Mammary epithelial cell (primary cell): ENCODE data around the gene UBE2Z.

Source experiments
- EZH2 ChIP-seq: IDR thresholded peaks from 2 replicates; pipeline ENCODE4 v1.6.1; 2012; ENCODE audit warnings: low read length, inconsistent platforms, borderline replicate concordance
- TF ChIP-seq, protein P1 (sequence below), 2 donors: IDR thresholded peaks in 1 of 2; conservative IDR thresholded peaks in 1 of 2; 2 replicates each; pipeline ENCODE4 v1.5.1; 2011 to 2012; ENCODE audit warnings: inconsistent platforms in 2 of 2, low read length in 2 of 2, mild to moderate bottlenecking in 2 of 2, control low read depth in 1 of 2, low read depth in 1 of 2; ENCODE audit not compliant: insufficient read depth in 1 of 2; ENCODE audit errors: extremely low read depth in 1 of 2

DNA sequence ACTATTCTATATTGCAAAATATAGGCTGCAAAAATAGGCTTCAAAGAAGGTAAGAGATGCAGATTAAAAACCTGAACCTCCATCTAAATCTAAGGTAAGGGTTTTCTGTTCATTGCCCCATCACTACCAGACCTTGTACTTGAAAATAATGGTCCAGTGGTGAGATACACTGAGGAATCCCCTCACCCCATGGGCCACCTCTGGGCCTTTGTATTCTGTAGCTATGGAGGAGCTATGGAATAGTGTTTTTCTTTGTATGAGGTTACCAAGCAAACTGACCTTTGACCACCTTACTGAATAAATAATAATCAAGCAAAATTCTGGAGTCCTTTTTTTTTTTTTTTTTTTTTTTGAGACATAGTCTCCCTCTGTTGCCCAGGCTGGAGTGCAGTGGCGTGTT is 4.8 kb upstream of the UBE2Z start:
- TF ChIP-seq, protein P1, sequence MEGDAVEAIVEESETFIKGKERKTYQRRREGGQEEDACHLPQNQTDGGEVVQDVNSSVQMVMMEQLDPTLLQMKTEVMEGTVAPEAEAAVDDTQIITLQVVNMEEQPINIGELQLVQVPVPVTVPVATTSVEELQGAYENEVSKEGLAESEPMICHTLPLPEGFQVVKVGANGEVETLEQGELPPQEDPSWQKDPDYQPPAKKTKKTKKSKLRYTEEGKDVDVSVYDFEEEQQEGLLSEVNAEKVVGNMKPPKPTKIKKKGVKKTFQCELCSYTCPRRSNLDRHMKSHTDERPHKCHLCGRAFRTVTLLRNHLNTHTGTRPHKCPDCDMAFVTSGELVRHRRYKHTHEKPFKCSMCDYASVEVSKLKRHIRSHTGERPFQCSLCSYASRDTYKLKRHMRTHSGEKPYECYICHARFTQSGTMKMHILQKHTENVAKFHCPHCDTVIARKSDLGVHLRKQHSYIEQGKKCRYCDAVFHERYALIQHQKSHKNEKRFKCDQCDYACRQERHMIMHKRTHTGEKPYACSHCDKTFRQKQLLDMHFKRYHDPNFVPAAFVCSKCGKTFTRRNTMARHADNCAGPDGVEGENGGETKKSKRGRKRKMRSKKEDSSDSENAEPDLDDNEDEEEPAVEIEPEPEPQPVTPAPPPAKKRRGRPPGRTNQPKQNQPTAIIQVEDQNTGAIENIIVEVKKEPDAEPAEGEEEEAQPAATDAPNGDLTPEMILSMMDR (conservative IDR thresholded peaks at IDR 0.05 in 1 of 2, IDR thresholded peaks at IDR 0.05 in 1 of 2; ENCODE audit: extremely low read depth in 1 of 2, insufficient read depth in 1 of 2, low read depth in 1 of 2, low read length in 2 of 2) = no peak
- TF ChIP-seq EZH2 = no peak
